Measurements from ENCODE around the gene FAM229A.

DNA sequence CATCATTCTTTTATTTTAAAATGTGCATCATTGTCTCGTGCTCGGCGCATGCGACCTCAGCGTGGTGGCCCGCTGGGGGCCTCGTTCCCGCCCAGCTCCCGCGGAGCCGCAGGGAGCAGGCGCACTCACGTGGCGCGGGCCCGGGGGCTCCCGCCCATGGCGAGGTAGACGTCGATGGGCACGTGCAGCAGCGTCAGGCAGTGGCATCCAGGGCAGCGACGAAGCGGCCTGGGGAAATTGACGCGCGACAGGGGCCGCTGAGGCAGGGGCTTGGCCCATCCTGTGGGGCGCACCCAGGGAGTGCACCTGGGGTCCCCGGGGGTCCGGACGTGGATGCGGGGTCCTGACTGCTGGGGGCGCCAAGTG, 994 bp downstream of the FAM229A start:
- TF ChIP-seq, protein P1, sequence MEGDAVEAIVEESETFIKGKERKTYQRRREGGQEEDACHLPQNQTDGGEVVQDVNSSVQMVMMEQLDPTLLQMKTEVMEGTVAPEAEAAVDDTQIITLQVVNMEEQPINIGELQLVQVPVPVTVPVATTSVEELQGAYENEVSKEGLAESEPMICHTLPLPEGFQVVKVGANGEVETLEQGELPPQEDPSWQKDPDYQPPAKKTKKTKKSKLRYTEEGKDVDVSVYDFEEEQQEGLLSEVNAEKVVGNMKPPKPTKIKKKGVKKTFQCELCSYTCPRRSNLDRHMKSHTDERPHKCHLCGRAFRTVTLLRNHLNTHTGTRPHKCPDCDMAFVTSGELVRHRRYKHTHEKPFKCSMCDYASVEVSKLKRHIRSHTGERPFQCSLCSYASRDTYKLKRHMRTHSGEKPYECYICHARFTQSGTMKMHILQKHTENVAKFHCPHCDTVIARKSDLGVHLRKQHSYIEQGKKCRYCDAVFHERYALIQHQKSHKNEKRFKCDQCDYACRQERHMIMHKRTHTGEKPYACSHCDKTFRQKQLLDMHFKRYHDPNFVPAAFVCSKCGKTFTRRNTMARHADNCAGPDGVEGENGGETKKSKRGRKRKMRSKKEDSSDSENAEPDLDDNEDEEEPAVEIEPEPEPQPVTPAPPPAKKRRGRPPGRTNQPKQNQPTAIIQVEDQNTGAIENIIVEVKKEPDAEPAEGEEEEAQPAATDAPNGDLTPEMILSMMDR (IDR thresholded peaks at IDR 0.05), result no peak
- no peak for TF ChIP-seq POLR2A (IDR thresholded peaks at IDR 0.05)
